ENCODE data around the gene CASK.

DNA sequence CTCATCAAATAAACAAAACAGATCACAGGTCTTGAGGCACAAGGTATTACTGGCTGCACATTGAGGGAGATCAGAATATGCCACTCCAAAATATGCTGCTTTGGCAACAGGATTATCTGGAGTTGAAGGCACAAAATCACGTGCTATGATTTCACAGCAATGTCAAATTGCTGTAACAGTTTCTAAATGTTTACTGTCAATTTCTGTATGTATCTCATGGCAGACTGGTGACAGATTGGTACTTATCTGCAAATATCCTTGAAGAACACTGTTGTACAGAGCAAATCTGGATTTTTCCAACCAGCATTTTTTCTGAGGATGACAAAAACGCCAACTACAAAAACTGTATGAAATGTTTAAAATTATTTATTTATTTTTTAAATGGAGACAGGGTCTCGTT lies 172.6 kb downstream of the CASK start:
- TF ChIP-seq, protein P1, sequence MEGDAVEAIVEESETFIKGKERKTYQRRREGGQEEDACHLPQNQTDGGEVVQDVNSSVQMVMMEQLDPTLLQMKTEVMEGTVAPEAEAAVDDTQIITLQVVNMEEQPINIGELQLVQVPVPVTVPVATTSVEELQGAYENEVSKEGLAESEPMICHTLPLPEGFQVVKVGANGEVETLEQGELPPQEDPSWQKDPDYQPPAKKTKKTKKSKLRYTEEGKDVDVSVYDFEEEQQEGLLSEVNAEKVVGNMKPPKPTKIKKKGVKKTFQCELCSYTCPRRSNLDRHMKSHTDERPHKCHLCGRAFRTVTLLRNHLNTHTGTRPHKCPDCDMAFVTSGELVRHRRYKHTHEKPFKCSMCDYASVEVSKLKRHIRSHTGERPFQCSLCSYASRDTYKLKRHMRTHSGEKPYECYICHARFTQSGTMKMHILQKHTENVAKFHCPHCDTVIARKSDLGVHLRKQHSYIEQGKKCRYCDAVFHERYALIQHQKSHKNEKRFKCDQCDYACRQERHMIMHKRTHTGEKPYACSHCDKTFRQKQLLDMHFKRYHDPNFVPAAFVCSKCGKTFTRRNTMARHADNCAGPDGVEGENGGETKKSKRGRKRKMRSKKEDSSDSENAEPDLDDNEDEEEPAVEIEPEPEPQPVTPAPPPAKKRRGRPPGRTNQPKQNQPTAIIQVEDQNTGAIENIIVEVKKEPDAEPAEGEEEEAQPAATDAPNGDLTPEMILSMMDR (IDR thresholded peaks at IDR 0.05; ENCODE audit: low read length), result no peak
- no peak for TF ChIP-seq EZH2 (optimal IDR thresholded peaks at IDR 0.05; ENCODE audit: low read depth, low read length)
